CD4-positive, alpha-beta memory T cell (primary cell): ENCODE measurements around the gene DCUN1D4. TPM values are rescaled to one million over a fixed set of nuclear protein-coding genes. Genes with fewer than 3 reads are reported as not detected.

ENCODE experiments used
- CTCF ChIA-PET: fragments of 350-600 bp; sonication (Branson Sonifier 250); formaldehyde crosslinking; loops from one replicate; lab custom pipeline; 2021; ENCODE audit warnings: inconsistent platforms; ENCODE audit not compliant: partially characterized antibody; lab: Charles Lee
- POLR2A ChIA-PET: fragments of 350-600 bp; sonication (Branson Sonifier 250); formaldehyde crosslinking; loops from one replicate; lab custom pipeline; 2021; ENCODE audit not compliant: partially characterized antibody; lab: Charles Lee
- DNase-seq, 5 donors: peaks; one replicate each; pipeline versions ENCODE4 v3.0.0 to v3.0.0-alpha.2; 2020 to 2022; ENCODE audit warnings: mixed read lengths in 1 of 5
- H3K27ac ChIP-seq: one replicate; pipeline ENCODE4 v1.7.0; 2013; ENCODE audit warnings: low read depth, low read length
- H3K27me3 ChIP-seq: 2 replicates; pipeline ENCODE4 v1.7.0; 2013; ENCODE audit warnings: mild to moderate bottlenecking, low read length, moderate library complexity; ENCODE audit not compliant: insufficient read depth
- H3K36me3 ChIP-seq: 2 replicates; pipeline ENCODE4 v1.7.0; 2013; ENCODE audit warnings: mild to moderate bottlenecking, low read length, moderate library complexity; ENCODE audit not compliant: insufficient read depth
- H3K4me1 ChIP-seq: 2 replicates; pipeline ENCODE4 v1.7.0; 2013; ENCODE audit warnings: mild to moderate bottlenecking, low read length, moderate library complexity; ENCODE audit not compliant: insufficient read depth
- H3K4me3 ChIP-seq, 2 donors: one replicate each; pipeline ENCODE4 v1.7.0; 2013; ENCODE audit warnings: low read length in 2 of 2, mild to moderate bottlenecking in 1 of 2
- H3K9me3 ChIP-seq, 2 donors: one replicate each; pipeline ENCODE4 v1.7.0; 2013; ENCODE audit warnings: low read length in 2 of 2, control low read depth in 1 of 2; ENCODE audit not compliant: control insufficient read depth in 1 of 2
- H3K27ac Mint-ChIP-seq, 7 donors: one replicate each; pipeline ENCODE4 v1.8.0; 2020 to 2021; ENCODE audit warnings: mixed read lengths in 7 of 7, mild to moderate bottlenecking in 6 of 7, inconsistent platforms in 3 of 7, moderate library complexity in 3 of 7
- H3K27me3 Mint-ChIP-seq, 2 donors: one replicate each; pipeline ENCODE4 v1.8.0; 2020 to 2021; ENCODE audit warnings: mixed read lengths in 2 of 2
- H3K36me3 Mint-ChIP-seq, 2 donors: one replicate each; pipeline ENCODE4 v1.8.0; 2020 to 2021; ENCODE audit warnings: mixed read lengths in 2 of 2, inconsistent platforms in 1 of 2, mild to moderate bottlenecking in 1 of 2
- H3K4me1 Mint-ChIP-seq, 4 donors: one replicate each; pipeline ENCODE4 v1.8.0; 2020 to 2021; ENCODE audit warnings: mixed read lengths in 4 of 4, mild to moderate bottlenecking in 1 of 4
- H3K4me3 Mint-ChIP-seq, 8 donors: one replicate each; pipeline ENCODE4 v1.8.0; 2020 to 2021; ENCODE audit warnings: mixed read lengths in 8 of 8, mild to moderate bottlenecking in 7 of 8, moderate library complexity in 6 of 8, inconsistent platforms in 3 of 8
- H3K9me3 Mint-ChIP-seq, 8 donors: one replicate each; pipeline ENCODE4 v1.8.0; 2020 to 2021; ENCODE audit warnings: mixed read lengths in 8 of 8, mild to moderate bottlenecking in 5 of 8, inconsistent platforms in 3 of 8, moderate library complexity in 1 of 8
- intact Hi-C: fragments of 100-400 bp; cut with micrococcal nuclease; formaldehyde crosslinking; loops from one replicate; pipeline ENCODE4 v1.15.1; 2023
- polyA plus RNA-seq, 2 donors: library from polyadenylated mRNA; unstranded; fragments of 300-500 nt; fragmentation: Illumina TruSeq; gene quantifications; one replicate each; pipeline ENCODE4 v1.2.3, GENCODE V29; 2021
- total RNA-seq, 2 experiments: library from RNA; stranded (reverse); gene quantifications; one replicate each; pipeline ENCODE4 v1.2.3, GENCODE V29; 2021

DCUN1D4 gene
- total and polyA plus RNA-seq, 4 experiments from 2014 or later: 13.5 to 58.9 (median 38.2) TPM

DNA sequence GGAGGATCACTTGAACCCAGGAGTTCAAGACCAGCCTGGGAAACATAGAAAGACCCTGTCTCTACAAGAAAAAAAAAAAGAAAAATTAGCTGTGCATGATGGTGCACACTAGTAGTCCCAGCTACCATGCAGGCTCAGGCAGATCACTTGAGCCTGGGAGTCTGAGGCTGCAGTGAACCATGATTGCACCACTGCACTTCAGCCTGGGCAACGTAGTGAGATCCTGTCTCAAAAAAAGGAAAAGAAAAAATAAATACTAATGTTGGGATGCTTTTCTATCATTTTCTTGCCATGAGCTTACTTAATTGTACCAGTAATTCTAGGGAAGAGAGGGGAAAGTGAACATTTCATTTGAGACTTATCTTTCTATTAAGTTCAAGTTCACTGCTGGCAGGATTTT lies 19.8 kb downstream of the DCUN1D4 start:
- DNase-seq: no peak
- Histone ChIP-seq H3K27ac (no peak overlapping the region), H3K9me3 (no peaks in the 10 kb centered on the region), H3K4me1 (no peaks in the 10 kb centered on the region), H3K27me3 (no peaks in the 10 kb centered on the region), H3K4me3 (no peak overlapping the region), H3K36me3 (peaks cover 17% of the 10 kb centered on the region)
- H3K9me3 Mint-ChIP-seq: no peaks in the 10 kb centered on the region
- intact Hi-C loops: no loop called here
- no peak overlapping the region for H3K4me3 Mint-ChIP-seq
- ChIA-PET CTCF (interaction anchor here (1.2 kb wide), 1 partner anchor 9 kb away, joined by 3 read pairs; no protein-coding TSS in a partner anchor), POLR2A (no interaction called here)
- peaks cover 11 to 30% (median 16%) of the 10 kb centered on the region in 4 donors for H3K4me1 Mint-ChIP-seq
- peaks cover 30 to 38% of the 10 kb centered on the region in 2 donors for H3K36me3 Mint-ChIP-seq
- H3K27me3 Mint-ChIP-seq: no peaks in the 10 kb centered on the region
- H3K27ac Mint-ChIP-seq: no peak overlapping the region

DNA sequence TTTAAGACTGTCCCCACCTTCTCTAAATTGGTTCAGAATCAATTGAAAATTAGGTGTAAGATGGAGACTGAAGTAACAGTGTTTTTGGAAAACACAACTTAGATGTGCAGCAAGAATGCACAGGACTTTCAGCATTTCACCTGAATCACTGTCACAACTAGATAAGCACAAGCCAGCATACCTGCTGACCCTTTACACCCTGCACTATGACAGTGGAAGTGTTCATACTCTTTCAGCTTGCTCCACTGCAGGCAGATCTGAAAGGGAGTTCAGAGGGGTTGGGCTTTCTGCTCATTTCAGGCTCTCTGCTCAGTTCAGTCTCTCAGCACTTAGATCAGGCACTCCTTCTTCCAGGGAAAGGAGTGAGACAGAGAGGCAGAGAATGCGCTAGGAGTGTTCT lies 22.8 kb downstream of the DCUN1D4 start:
- Histone ChIP-seq H3K4me3 (no peak overlapping the region), H3K9me3 (no peaks in the 10 kb centered on the region), H3K4me1 (no peaks in the 10 kb centered on the region), H3K27me3 (no peaks in the 10 kb centered on the region), H3K36me3 (peaks cover 17% of the 10 kb centered on the region), H3K27ac (no peak overlapping the region)
- intact Hi-C loops: no loop called here
- ChIA-PET CTCF (no interaction called here), POLR2A (no interaction called here)
- no peak for DNase-seq
- Mint-ChIP-seq H3K4me3 (no peak overlapping the region), H3K36me3 (peaks cover 36 to 45% of the 10 kb centered on the region in 2 donors), H3K9me3 (no peaks in the 10 kb centered on the region), H3K27ac (no peak overlapping the region), H3K4me1 (peaks cover 2 to 12% (median 5%) of the 10 kb centered on the region in 4 donors), H3K27me3 (no peaks in the 10 kb centered on the region)

DNA sequence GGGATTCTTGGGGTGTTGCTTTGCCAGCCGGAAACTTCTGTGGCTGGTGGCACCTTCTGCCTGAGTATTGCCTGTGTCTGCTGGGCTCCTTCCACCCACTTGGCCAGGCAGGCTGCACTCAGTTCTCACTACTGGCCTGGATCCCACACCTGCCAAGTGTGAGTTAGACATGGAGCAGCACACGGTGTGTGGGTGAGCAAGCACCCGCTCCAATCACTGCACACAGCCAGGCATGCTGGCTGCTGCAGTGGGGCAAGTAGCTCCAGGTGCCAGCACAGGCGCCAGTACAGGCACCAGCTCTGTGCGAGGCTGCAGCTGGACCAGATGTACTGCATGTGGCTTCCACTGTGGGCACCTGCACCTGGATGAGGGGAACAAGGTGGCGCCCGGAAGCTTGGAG lies 23.9 kb downstream of the DCUN1D4 start:
- POLR2A ChIA-PET: no interaction called here
- no peaks in the 10 kb centered on the region for H3K4me1 ChIP-seq
- DNase-seq: no peak
- H3K27ac Mint-ChIP-seq: no peak overlapping the region
- peaks cover 0 to 5% (median under 1%) of the 10 kb centered on the region in 4 donors for H3K4me1 Mint-ChIP-seq
- H3K36me3 Mint-ChIP-seq: peaks cover 47 to 54% of the 10 kb centered on the region in 2 donors
- no peaks in the 10 kb centered on the region for H3K9me3 Mint-ChIP-seq
- intact Hi-C loops: no loop called here
- H3K36me3 ChIP-seq: peaks cover 20% of the 10 kb centered on the region
- H3K4me3 Mint-ChIP-seq: no peak overlapping the region
- H3K4me3 ChIP-seq: no peak overlapping the region
- H3K9me3 ChIP-seq: no peaks in the 10 kb centered on the region
- H3K27me3 ChIP-seq: no peaks in the 10 kb centered on the region
- H3K27ac ChIP-seq: no peak overlapping the region
- no peaks in the 10 kb centered on the region for H3K27me3 Mint-ChIP-seq
- CTCF ChIA-PET: no interaction called here

DNA sequence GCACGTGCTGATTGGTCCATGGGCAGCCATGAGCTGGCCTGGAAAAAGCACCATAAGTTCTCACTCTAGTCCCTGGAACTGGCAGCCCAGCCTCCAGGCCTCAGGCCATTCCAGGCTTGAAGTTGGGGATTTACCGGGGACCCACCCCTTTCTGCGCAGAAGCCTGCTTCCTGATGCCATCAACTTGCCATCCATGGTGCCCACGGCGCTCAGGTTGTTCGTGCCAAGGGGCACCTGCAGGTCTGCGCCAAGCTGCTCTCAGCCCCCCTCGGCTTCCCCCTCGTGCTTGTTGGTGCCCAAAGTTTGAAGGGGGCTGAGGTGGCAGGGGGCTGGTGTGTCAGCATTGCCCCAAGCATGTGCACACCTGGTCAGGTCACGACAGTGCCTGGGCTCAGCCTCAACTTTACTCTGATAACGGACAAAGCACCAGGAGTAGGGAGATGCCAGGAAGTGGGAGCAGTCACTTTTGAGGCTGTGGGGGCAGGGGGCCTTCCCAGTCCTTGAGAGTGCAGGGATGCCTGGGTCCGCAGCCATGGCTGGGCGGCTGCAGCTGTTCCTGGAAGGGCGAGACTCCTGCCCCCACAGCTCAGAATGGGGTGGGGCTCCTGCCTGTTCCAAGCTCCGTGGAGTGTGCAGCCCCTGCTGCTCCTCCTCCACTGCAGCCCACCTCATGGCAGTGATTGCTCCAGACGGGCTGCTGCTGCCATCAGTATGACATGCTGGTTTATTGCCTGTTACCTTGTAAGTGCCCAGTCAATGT lies 24.9 kb downstream of the DCUN1D4 start:
- H3K9me3 Mint-ChIP-seq: no peaks in the 10 kb centered on the region
- no peak overlapping the region for H3K27ac Mint-ChIP-seq
- H3K36me3 Mint-ChIP-seq: peaks cover 57 to 61% of the 10 kb centered on the region in 2 donors
- Histone ChIP-seq H3K4me3 (no peak overlapping the region), H3K27ac (no peak overlapping the region), H3K27me3 (no peaks in the 10 kb centered on the region), H3K9me3 (no peaks in the 10 kb centered on the region), H3K4me1 (no peaks in the 10 kb centered on the region), H3K36me3 (peaks cover 30% of the 10 kb centered on the region)
- POLR2A ChIA-PET: no interaction called here
- H3K4me3 Mint-ChIP-seq: no peak overlapping the region
- DNase-seq: no peak
- CTCF ChIA-PET: no interaction called here
- H3K4me1 Mint-ChIP-seq: peaks cover 0 to 2% (median 0%) of the 10 kb centered on the region in 4 donors
- no peaks in the 10 kb centered on the region for H3K27me3 Mint-ChIP-seq
- intact Hi-C loops: no loop called here

DNA sequence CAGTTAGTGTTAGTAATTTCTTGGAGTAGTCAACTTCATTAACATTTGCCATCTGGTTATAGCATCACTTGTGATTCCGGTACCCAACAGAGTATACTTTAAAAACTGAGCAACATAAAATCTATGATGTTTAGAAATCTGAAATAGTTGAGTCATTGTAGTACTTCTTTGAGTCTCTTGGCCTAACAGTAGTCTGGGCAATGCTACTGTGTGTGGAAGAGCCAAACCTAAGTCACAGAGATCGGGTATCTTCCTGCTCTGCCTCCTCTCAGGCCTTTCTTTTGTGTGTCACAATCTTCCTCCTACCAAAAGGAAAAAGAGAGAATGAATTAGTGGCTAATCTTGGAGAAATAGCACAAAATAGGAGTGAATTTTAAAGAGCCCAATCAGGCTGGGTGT lies 25.5 kb downstream of the DCUN1D4 start:
- no peaks in the 10 kb centered on the region for H3K27me3 Mint-ChIP-seq
- Histone ChIP-seq H3K9me3 (no peaks in the 10 kb centered on the region), H3K4me1 (no peaks in the 10 kb centered on the region), H3K27me3 (no peaks in the 10 kb centered on the region), H3K36me3 (peaks cover 35% of the 10 kb centered on the region), H3K27ac (no peak overlapping the region), H3K4me3 (no peak overlapping the region)
- intact Hi-C loops: no loop called here
- no peaks in the 10 kb centered on the region for H3K9me3 Mint-ChIP-seq
- H3K27ac Mint-ChIP-seq: no peak overlapping the region
- CTCF ChIA-PET: interaction anchor here (1.0 to 1.1 kb wide), 3 partner anchors 10 to 38 kb away, joined by 4 read pairs; no protein-coding TSS in a partner anchor
- peaks cover 61 to 64% of the 10 kb centered on the region in 2 donors for H3K36me3 Mint-ChIP-seq
- POLR2A ChIA-PET: no interaction called here
- peaks cover 0 to 2% (median 0%) of the 10 kb centered on the region in 4 donors for H3K4me1 Mint-ChIP-seq
- H3K4me3 Mint-ChIP-seq: no peak overlapping the region
- no peak for DNase-seq

DNA sequence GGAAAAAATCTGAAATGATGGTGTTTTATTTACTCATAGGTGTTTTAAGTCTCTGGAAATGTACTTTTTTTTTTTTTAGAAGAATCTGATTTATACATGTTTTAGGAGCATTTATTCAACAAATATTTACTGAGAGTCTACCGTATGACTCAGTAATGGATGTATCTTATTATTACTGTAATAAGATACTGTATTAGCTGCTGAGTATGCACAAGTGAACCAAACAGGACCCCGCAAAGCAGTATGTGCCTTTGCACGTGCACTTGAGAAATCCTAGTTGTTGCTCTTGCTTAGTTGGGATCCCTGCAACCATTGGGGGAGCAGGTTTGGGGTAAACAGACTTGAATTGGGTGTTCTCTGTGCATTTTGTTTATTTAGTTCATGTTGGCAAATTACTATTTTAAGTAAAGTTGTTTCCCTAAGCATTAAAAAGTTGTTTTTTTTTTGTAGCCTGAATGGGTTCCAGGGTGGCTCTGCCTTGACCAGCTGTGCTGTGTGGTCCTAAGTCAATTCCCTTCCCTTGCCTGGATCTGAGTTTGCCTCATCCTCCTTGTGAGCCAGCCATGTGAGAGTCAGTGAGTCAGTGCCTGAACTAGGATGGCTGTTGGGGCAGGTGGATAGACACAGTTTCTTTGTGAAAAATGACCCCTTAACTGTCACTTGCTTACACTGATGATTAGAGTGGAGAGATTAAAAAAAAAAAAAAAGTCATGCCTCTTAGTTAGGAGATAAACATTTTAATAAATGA lies 27.7 kb downstream of the DCUN1D4 start:
- Histone ChIP-seq H3K4me3 (no peak overlapping the region), H3K27ac (no peak overlapping the region), H3K27me3 (no peaks in the 10 kb centered on the region), H3K4me1 (no peaks in the 10 kb centered on the region), H3K36me3 (peaks cover 37% of the 10 kb centered on the region), H3K9me3 (no peaks in the 10 kb centered on the region)
- ChIA-PET POLR2A (no interaction called here), CTCF (interaction anchor here (0.7 to 1.6 kb wide), 2 partner anchors 30 to 38 kb away, joined by 3 to 4 read pairs; no protein-coding TSS in a partner anchor)
- no peak overlapping the region for H3K4me3 Mint-ChIP-seq
- H3K36me3 Mint-ChIP-seq: peaks cover 68 to 71% of the 10 kb centered on the region in 2 donors
- no peak for DNase-seq
- H3K9me3 Mint-ChIP-seq: peaks cover 0 to 4% (median 0%) of the 10 kb centered on the region in 8 donors
- H3K27me3 Mint-ChIP-seq: no peaks in the 10 kb centered on the region
- no peak overlapping the region for H3K27ac Mint-ChIP-seq
- intact Hi-C loops: no loop called here
- peaks cover 0 to 2% (median 0%) of the 10 kb centered on the region in 4 donors for H3K4me1 Mint-ChIP-seq

DNA sequence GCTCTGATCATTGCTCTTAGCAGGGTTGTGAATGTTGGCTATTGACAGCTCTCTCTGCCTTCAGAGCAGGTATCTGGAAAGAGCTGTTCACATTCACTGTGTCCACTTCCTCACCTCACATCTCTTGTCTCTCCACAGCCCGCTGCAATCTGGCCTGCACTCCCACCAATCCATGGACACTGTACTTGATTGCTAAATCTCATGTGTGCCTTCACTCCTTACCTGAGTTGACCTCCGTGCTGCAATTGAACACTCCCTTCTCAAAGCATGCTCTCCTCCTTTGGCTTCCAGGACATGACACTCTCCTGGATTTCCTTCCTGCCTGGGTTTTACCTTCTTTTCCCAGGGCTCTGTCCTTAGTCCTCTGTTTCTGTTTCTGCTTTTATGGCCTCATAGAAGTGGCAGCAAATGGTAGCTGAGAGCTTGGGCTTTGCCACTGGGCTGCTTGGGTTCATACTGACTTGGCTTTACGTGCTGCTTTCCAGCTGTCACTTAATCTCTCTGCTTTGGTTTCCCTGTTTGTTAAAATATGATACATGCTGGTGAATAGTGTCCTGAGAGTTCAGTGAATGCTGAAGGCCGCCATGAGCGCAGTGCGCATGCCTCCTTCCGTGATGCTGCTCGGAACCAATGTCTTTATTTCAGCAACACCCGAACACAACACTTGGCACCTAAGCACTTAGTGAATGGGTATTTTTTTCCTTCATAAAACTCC lies 29.5 kb downstream of the DCUN1D4 start:
- ChIA-PET CTCF (no interaction called here), POLR2A (no interaction called here)
- H3K4me1 ChIP-seq: no peaks in the 10 kb centered on the region
- Mint-ChIP-seq H3K36me3 (peaks cover 70 to 75% of the 10 kb centered on the region in 2 donors), H3K27ac (no peak overlapping the region), H3K4me1 (peaks cover 0 to 2% (median 0%) of the 10 kb centered on the region in 4 donors), H3K4me3 (no peak overlapping the region), H3K9me3 (peaks cover 0 to 4% (median 0%) of the 10 kb centered on the region in 8 donors), H3K27me3 (no peaks in the 10 kb centered on the region)
- intact Hi-C loops: no loop called here
- no peaks in the 10 kb centered on the region for H3K9me3 ChIP-seq
- no peak for DNase-seq
- H3K4me3 ChIP-seq: no peak overlapping the region
- H3K27ac ChIP-seq: no peak overlapping the region
- H3K36me3 ChIP-seq: peaks cover 26% of the 10 kb centered on the region
- H3K27me3 ChIP-seq: no peaks in the 10 kb centered on the region
